NB4 (cell line): ENCODE results near the gene UHRF2.

Experiments
- POLR2A ChIP-seq: IDR thresholded peaks from 2 replicates; pipeline ENCODE4 v1.6.1; 2011; ENCODE audit warnings: mild to moderate bottlenecking; ENCODE audit not compliant: insufficient read length; ENCODE audit errors: extremely low read depth
- TF ChIP-seq, protein P1 (sequence below): IDR thresholded peaks from one replicate; pipeline ENCODE4 v1.5.1; 2012; ENCODE audit warnings: low read depth, low read length
- TF ChIP-seq, protein P2 (sequence below): IDR thresholded peaks from 2 replicates; pipeline ENCODE4 v1.6.1; 2011; ENCODE audit warnings: low read depth, low read length

DNA sequence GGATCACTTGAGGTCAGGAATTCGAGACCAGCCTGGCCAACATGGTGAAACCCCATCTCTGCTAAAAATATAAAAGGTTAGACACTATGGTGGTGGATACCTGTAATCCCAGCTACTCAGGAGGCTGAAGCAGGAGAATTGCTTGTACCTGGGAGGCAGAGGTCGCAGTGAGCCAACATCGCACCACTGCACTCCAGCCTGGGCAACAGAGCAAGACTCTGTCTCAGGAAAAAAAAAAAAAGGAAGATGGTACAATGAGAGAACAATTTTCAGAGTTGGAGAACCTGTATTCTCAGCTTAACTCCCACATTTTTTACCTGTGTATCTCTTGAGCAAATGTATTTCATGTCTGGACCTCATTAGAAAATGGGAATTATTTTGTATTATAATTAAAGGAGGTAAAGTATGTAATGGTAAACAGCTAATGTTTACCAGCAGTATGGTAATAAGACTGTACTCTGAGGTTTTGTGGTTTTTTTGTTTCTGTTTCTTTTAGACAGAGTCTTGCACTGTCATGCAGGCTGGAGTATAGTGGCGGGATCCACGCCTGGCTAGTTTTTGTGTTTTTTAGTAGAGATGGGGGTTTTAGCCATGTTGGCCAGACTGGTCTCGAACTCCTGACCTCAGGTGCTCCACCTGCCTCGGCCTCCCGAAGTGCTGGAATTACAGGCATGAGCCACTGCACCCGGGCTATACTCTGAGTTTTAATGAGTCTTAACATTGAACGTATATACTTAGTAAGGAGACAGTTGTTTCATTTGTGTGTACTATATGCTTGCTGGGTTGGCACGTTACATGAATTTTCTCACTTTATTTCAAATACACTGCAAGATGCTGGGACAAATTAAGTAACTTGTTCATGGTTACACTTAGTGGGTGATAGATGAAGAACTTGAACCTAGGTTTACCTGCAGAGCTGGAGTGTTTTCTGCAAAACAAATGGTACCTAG lies 16.2 kb downstream of the UHRF2 start:
- TF ChIP-seq, protein P1, sequence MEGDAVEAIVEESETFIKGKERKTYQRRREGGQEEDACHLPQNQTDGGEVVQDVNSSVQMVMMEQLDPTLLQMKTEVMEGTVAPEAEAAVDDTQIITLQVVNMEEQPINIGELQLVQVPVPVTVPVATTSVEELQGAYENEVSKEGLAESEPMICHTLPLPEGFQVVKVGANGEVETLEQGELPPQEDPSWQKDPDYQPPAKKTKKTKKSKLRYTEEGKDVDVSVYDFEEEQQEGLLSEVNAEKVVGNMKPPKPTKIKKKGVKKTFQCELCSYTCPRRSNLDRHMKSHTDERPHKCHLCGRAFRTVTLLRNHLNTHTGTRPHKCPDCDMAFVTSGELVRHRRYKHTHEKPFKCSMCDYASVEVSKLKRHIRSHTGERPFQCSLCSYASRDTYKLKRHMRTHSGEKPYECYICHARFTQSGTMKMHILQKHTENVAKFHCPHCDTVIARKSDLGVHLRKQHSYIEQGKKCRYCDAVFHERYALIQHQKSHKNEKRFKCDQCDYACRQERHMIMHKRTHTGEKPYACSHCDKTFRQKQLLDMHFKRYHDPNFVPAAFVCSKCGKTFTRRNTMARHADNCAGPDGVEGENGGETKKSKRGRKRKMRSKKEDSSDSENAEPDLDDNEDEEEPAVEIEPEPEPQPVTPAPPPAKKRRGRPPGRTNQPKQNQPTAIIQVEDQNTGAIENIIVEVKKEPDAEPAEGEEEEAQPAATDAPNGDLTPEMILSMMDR = no peak
- TF ChIP-seq POLR2A = no peak
- TF ChIP-seq, protein P2, sequence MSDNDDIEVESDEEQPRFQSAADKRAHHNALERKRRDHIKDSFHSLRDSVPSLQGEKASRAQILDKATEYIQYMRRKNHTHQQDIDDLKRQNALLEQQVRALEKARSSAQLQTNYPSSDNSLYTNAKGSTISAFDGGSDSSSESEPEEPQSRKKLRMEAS = no peak
